BJ (cell line): ENCODE measurements around the gene PACS1. TPM values are rescaled to one million over a fixed set of nuclear protein-coding genes. Genes with fewer than 3 reads are reported as not detected.

Experiments used
- CTCF ChIA-PET: fragments of 350-600 bp; formaldehyde crosslinking; extraction: SDS; loops from one replicate; lab custom pipeline; 2021; ENCODE audit warnings: antibody characterized with exemption, inconsistent platforms; lab: Yijun Ruan, JAX
- POLR2A ChIA-PET: fragments of 300-600 bp; sonication (Branson Sonifier 250); formaldehyde crosslinking; extraction: SDS; loops from one replicate; lab custom pipeline; 2021; ENCODE audit warnings: antibody characterized with exemption; lab: Charles Lee
- DNase-seq: peaks from one replicate; pipeline ENCODE4 v3.0.0-alpha.2; 2011; ENCODE audit warnings: low read depth
- H3K27me3 ChIP-seq: 2 replicates; pipeline ENCODE4 v1.6.0; 2011; ENCODE audit warnings: low read length; ENCODE audit not compliant: control insufficient read depth, insufficient read depth
- H3K36me3 ChIP-seq: 2 replicates; pipeline ENCODE4 v1.5.1; 2011; ENCODE audit warnings: low read length; ENCODE audit not compliant: control insufficient read depth, insufficient read depth
- H3K4me3 ChIP-seq: 2 replicates; pipeline ENCODE4 v1.5.1; 2011; ENCODE audit warnings: low read depth, mild to moderate bottlenecking, control low read depth, low read length
- polyA plus RNA-seq: library from polyadenylated mRNA; depleted of rRNA; stranded (reverse); fragments of >200 nt; gene quantifications from 2 replicates; pipeline ENCODE4 v1.2.3, GENCODE V29; 2011
- TF ChIP-seq, protein P1 (sequence below): IDR thresholded peaks from 2 replicates; pipeline ENCODE4 v1.5.1; 2011; ENCODE audit warnings: low read depth, mild to moderate bottlenecking, control low read depth, inconsistent platforms, low read length, moderate library complexity; ENCODE audit not compliant: insufficient read depth

The PACS1 gene
- polyA plus RNA-seq, 1 experiment: 34.3 TPM

DNA sequence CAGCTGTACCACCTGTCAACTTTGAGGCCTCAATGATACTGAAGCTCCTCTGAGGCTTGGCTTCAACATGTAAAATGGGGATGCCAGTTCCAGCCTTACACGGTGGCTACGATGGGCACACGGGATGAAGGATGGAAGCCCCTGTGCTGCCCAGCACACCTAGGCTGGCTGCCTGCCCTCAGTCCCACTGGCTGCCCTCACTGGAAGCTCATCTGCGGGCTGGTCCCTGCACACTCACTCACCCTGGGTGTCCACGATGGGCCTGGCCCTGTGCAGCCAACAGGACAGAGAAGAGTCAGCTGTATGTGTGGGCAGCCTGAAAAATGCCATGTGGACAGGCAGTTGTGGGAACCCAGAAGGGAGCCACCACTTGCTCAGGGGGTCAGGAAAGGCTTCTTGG is 216.6 kb downstream of the PACS1 start:
- peaks cover 4% of the 10 kb centered on the region for H3K27me3 ChIP-seq
- ChIA-PET CTCF (interaction anchor here (0.7 to 1.7 kb wide), 6 partner anchors 14 to 102 kb away, joined by 3 to 5 read pairs (median 4); partner anchors contain the start of gene RIN1), POLR2A (no interaction called here)
- DNase-seq: no peak
- H3K4me3 ChIP-seq: no peak overlapping the region
- TF ChIP-seq, protein P1, sequence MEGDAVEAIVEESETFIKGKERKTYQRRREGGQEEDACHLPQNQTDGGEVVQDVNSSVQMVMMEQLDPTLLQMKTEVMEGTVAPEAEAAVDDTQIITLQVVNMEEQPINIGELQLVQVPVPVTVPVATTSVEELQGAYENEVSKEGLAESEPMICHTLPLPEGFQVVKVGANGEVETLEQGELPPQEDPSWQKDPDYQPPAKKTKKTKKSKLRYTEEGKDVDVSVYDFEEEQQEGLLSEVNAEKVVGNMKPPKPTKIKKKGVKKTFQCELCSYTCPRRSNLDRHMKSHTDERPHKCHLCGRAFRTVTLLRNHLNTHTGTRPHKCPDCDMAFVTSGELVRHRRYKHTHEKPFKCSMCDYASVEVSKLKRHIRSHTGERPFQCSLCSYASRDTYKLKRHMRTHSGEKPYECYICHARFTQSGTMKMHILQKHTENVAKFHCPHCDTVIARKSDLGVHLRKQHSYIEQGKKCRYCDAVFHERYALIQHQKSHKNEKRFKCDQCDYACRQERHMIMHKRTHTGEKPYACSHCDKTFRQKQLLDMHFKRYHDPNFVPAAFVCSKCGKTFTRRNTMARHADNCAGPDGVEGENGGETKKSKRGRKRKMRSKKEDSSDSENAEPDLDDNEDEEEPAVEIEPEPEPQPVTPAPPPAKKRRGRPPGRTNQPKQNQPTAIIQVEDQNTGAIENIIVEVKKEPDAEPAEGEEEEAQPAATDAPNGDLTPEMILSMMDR: no peak
- H3K36me3 ChIP-seq: peaks cover 10% of the 10 kb centered on the region

DNA sequence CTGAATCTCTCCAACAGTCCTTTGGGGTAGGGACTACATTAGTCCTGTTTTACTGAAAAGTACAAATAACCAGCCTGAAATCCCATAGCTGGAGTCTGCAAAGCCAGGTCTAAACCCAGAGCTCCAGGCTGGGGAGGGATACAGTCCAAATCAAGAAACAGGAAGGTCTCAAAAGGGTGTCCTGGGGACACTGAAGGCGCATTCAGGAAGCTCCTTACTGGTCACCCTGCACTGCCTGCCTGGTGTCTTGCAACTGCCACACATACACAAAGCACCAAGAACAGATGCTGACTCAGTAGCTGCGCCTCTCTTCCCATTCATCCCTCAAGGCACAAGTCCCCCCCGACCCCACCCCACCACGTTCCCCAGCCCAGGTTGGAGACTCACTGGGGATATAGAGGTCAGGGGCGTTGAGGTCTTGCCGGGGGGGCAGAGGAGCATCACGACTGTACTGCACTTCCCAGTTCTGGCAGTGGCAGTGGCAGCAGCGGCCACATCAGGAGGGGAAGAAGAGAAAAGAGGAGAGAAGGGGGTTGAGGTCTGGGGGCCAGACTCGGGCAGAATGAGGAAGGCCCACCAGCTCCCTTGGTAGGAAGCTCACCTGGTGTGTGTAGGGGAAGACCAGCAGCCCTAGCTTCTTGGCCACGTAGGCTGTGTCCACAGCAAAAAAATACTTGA is 217.3 kb downstream of the PACS1 start:
- Histone ChIP-seq H3K27me3 (peaks cover 6% of the 10 kb centered on the region), H3K36me3 (peaks cover 10% of the 10 kb centered on the region), H3K4me3 (no peak overlapping the region; the same call in 1 of the 2 replicates)
- CTCF ChIA-PET: interaction anchor here (1.3 to 4.5 kb wide), 6 partner anchors 10 to 102 kb away, joined by 3 to 34 read pairs (median 4); partner anchors contain the start of gene RIN1
- TF ChIP-seq, protein P1: no peak
- DNase-seq: no peak
- POLR2A ChIA-PET: no interaction called here

DNA sequence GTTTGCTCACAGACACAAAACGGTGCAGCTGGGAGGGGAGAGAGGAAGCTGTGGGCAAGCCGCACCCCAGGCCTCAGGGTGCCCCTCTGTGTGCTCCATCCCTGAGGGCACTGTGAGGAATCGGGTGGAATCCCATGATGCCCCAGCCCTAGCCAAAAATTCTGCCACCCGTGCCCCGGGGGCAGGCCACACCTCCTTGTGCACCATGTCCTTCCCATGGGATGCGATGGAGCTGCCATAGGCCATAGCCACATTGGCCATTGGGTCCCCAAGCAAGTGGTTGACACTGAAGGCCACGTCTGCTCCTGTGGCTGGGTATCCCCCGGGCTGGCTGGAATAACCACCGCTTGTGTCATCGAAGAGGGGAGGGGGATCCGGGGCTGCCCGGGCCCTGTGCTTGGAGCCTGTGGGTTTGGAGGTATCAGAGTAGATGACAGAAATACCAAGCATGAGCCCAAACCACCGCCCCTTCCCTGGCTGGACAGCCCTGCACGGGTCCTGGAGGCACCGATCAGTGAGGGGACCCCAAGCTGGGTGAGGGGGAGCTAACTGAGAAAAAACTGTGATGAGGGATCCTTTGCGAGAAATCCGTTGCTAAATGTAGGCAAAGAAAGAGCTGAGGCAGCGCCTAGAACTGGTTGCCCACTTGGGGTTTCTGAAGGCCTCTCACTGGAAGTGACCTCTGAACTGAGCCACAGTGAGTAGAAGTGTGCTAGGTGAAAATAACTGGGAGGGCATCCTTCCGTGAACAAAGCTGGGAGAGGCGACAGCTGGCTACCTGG is 218.0 kb downstream of the PACS1 start:
- ChIA-PET CTCF (interaction anchor here (1.1 to 4.5 kb wide), 8 partner anchors 11 to 133 kb away, joined by 3 to 34 read pairs (median 6); partner anchors contain the start of genes NPAS4, RAB1B and RIN1), POLR2A (interaction anchor here (1.6 kb wide), 1 partner anchor 25 kb away, joined by 18 read pairs; no protein-coding TSS in a partner anchor)
- TF ChIP-seq, protein P1: no peak
- Histone ChIP-seq H3K4me3 (peak overlapping the region; percentile 84), H3K36me3 (peaks cover 10% of the 10 kb centered on the region), H3K27me3 (peaks cover 13% of the 10 kb centered on the region)
- no peak for DNase-seq

DNA sequence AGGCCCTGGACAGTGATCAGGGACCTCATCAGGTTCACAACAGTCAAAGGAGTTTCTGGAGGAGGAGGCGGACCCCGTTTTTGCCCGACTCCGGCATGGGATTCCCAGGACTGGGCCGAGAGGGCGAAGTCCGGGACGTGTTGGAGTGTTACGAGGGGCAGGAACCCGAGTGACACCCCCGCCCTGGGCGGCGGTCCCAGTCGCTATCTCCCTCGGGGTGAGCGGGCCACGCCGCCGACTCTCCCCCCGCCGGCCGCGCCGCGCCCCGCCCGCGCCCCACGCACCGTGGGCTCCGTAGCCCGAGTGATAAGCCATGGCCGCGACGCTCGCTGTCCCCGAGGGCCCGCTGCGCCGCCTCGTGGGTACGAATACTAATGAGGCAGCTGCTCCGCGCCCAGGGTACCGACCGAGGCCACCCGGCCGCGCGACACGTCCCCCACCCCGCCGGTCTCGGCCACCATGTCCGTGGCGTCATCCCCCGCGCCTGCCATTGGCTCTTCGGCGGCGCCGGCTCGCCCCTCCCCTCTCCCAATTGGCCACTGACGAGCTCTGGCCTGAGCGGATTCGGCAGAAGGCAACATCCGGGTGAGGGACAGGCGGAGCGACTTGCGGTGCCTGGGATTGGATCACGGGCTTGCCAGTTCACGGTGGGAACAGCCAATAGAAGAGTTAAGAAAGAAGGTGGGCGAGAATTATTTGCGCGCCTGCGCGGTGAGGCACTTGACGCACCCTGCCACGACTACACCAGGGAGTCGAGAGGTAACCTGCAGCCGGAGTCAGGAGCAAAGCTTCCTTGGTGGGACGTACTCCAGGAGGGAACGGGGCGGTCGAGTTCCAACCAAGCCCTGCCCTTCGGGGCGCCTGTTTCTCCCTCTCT is 218.8 kb downstream of the PACS1 start, which contains the start of gene YIF1A:
TSS of gene YIF1A (minus strand) at position 473 of the 877 bp plus-strand sequence. CDS start at position 315, 158 bp downstream.
- TF ChIP-seq, protein P1: no peak
- Histone ChIP-seq H3K27me3 (peaks cover 19% of the 10 kb centered on the region), H3K36me3 (peaks cover 10% of the 10 kb centered on the region), H3K4me3 (peak within 1 kb of the TSS; percentile 84)
- CTCF ChIA-PET: interaction anchor here (0.9 to 4.5 kb wide), 12 partner anchors 9 to 132 kb away, joined by 3 to 34 read pairs (median 4); partner anchors contain the start of genes NPAS4, RAB1B and RIN1
- peak; percentile 98 for DNase-seq
- POLR2A ChIA-PET: interaction anchor here (0.5 to 1.6 kb wide), 11 partner anchors 8 to 278 kb away, joined by 3 to 18 read pairs (median 3); partner anchors contain the start of gene CD248
